Gastrocnemius medialis (tissue), 4 donors: ENCODE measurements around the gene DONSON. TPM values are rescaled to one million over a fixed set of nuclear protein-coding genes. Genes with fewer than 3 reads are reported as not detected.

Source experiments
- ATAC-seq, 2 donors: fragments of 150-250 bp; one replicate each; pipeline ENCODE4 v1.9.1; 2016
- DNase-seq, 2 donors: peaks; one replicate each; pipeline ENCODE4 v3.0.0-alpha.2; 2019
- H3K27ac ChIP-seq, 4 donors: fragments of 200-600 bp; sonication (generic); 1 replicate in 1 of 4; 2 replicates in 3 of 4; pipeline ENCODE4 v1.5.1; 2016 to 2018; ENCODE audit warnings: mild to moderate bottlenecking in 2 of 4, moderate library complexity in 1 of 4
- H3K27me3 ChIP-seq, 3 donors: fragments of 200-600 bp; sonication (generic) in 2 of 3; 1 replicate in 1 of 3; 2 replicates in 2 of 3; pipeline versions ENCODE4 v1.5.1 to v1.6.0; 2016 to 2019; ENCODE audit warnings: mild to moderate bottlenecking in 1 of 3, moderate library complexity in 1 of 3
- H3K36me3 ChIP-seq, 2 donors: fragments of 200-600 bp; sonication (generic) in 1 of 2; one replicate each; pipeline ENCODE4 v1.5.1; 2017 to 2018
- H3K4me1 ChIP-seq, 2 donors: fragments of 200-600 bp; sonication (generic) in 1 of 2; one replicate each; pipeline ENCODE4 v1.5.1; 2016 to 2017; ENCODE audit warnings: mild to moderate bottlenecking in 2 of 2
- H3K4me3 ChIP-seq, 4 donors: fragments of 200-600 bp; sonication (generic) in 3 of 4; 1 replicate in 1 of 4; 2 replicates in 3 of 4; pipeline ENCODE4 v1.5.1; 2016 to 2019; ENCODE audit warnings: mild to moderate bottlenecking in 2 of 4
- H3K9me3 ChIP-seq, 3 donors: fragments of 200-600 bp; sonication (generic) in 2 of 3; 1 replicate in 1 of 3; 2 replicates in 2 of 3; pipeline ENCODE4 v1.5.1; 2016 to 2019
- CTCF ChIP-seq, 5 experiments: fragments of 450-650 bp in 3 of 5; fragments of 200-600 bp in 2 of 5; sonication (generic) in 2 of 5; IDR thresholded peaks in 4 of 5; conservative IDR thresholded peaks in 1 of 5; 1 replicate in 4 of 5; 2 replicates in 1 of 5; pipeline ENCODE4 v1.5.1; 2016 to 2019; ENCODE audit warnings: antibody characterized with exemption in 5 of 5, mild to moderate bottlenecking in 3 of 5, moderate library complexity in 3 of 5
- POLR2A ChIP-seq, 2 donors: fragments of 450-650 bp; IDR thresholded peaks; one replicate each; pipeline ENCODE4 v1.6.1; 2017; ENCODE audit warnings: antibody characterized with exemption in 2 of 2, mild to moderate bottlenecking in 2 of 2, moderate library complexity in 2 of 2
- in situ Hi-C, 4 donors: fragments of 200-750 bp; cut with MboI; loops; one replicate each; pipeline versions ENCODE4 v1.15.0 to v1.8.0; 2017; ENCODE audit warnings: low sequenced_read_pairs in 4 of 4
- intact Hi-C: fragments of 100-400 bp; cut with DNase I; formaldehyde crosslinking; loops from one replicate; pipeline ENCODE4 v1.15.1; 2023; ENCODE audit warnings: low total_unique reads
- total RNA-seq, 4 donors: library from RNA; depleted of rRNA; stranded (reverse); fragments of >200 nt; gene quantifications; one replicate each; pipeline versions ENCODE4 v1.1.0 to v1.2.3, GENCODE V29; 2016

The DONSON gene
- total RNA-seq, 4 donors from 2014 or later, result 3.6 to 5.3 (median 4.2) TPM

GRCh38 chr21:33551664-33552063, 36.8 kb downstream of the DONSON start:
- DNase-seq (no peak), ATAC-seq (no peak)
- in situ Hi-C loops, result no loop called here
- Histone ChIP-seq H3K27ac (no peak overlapping the region), H3K27me3 (no peaks in the 10 kb centered on the region), H3K4me3 (no peak overlapping the region), H3K4me1 (peaks cover 11 to 15% of the 10 kb centered on the region in 2 donors), H3K36me3 (peaks cover 0 to 94% of the 10 kb centered on the region in 2 donors), H3K9me3 (no peaks in the 10 kb centered on the region)
- intact Hi-C loops, result no loop called here
- no peak for TF ChIP-seq CTCF (IDR thresholded peaks at IDR 0.05 in 4 of 5, conservative IDR thresholded peaks at IDR 0.05 in 1 of 5)
- no peak for TF ChIP-seq POLR2A (IDR thresholded peaks at IDR 0.05)

- no peak for ATAC-seq
- Histone ChIP-seq H3K9me3 (no peaks in the 10 kb centered on the region), H3K36me3 (peaks cover 0 to 90% of the 10 kb centered on the region in 2 donors), H3K4me3 (no peak overlapping the region), H3K27ac (no peak overlapping the region), H3K4me1 (peaks cover 10 to 12% of the 10 kb centered on the region in 2 donors), H3K27me3 (no peaks in the 10 kb centered on the region)
- intact Hi-C loops (no loop called here), in situ Hi-C loops (no loop called here)
- no peak for DNase-seq
- TF ChIP-seq CTCF (IDR thresholded peaks at IDR 0.05 in 4 of 5, conservative IDR thresholded peaks at IDR 0.05 in 1 of 5), result no peak
- no peak for TF ChIP-seq POLR2A (IDR thresholded peaks at IDR 0.05)
Measured at GRCh38 chr21:33550772-33551660, 37.5 kb downstream of the DONSON start.

- H3K4me3 ChIP-seq, result no peak overlapping the region
- no peak for TF ChIP-seq CTCF (IDR thresholded peaks at IDR 0.05 in 4 of 5, conservative IDR thresholded peaks at IDR 0.05 in 1 of 5)
- TF ChIP-seq POLR2A (IDR thresholded peaks at IDR 0.05), result no peak
- DNase-seq (no peak), ATAC-seq (no peak)
- H3K36me3 ChIP-seq, result peaks cover 0 to 83% of the 10 kb centered on the region in 2 donors
- intact Hi-C loops, result no loop called here
- H3K27me3 ChIP-seq, result no peaks in the 10 kb centered on the region
- no peak overlapping the region for H3K27ac ChIP-seq
- H3K9me3 ChIP-seq, result no peaks in the 10 kb centered on the region
- in situ Hi-C loops, result loop anchor here in 1 of 4 donors (25.0 kb wide), 1 partner anchor 788 kb away; the partner anchor contains the start of gene PAXBP1
- peaks cover 11 to 15% of the 10 kb centered on the region in 2 donors for H3K4me1 ChIP-seq
Measured at GRCh38 chr21:33549848-33550771, 38.4 kb downstream of the DONSON start.

- TF ChIP-seq POLR2A (IDR thresholded peaks at IDR 0.05), result no peak
- no peak for TF ChIP-seq CTCF (IDR thresholded peaks at IDR 0.05 in 4 of 5, conservative IDR thresholded peaks at IDR 0.05 in 1 of 5)
- in situ Hi-C loops, result loop anchor here in 1 of 4 donors (25.0 kb wide), 1 partner anchor 784 kb away; the partner anchor contains the start of gene PAXBP1
- no peaks in the 10 kb centered on the region for H3K27me3 ChIP-seq
- no peaks in the 10 kb centered on the region for H3K9me3 ChIP-seq
- peaks cover 26 to 31% of the 10 kb centered on the region in 2 donors for H3K4me1 ChIP-seq
- ATAC-seq, result no peak
- no peak overlapping the region for H3K4me3 ChIP-seq
- intact Hi-C loops, result no loop called here
- H3K27ac ChIP-seq, result peak overlapping the region in 2 of 4 donors; percentile 11 to 99
- DNase-seq, result no peak
- peaks cover 0 to 45% of the 10 kb centered on the region in 2 donors for H3K36me3 ChIP-seq
Measured at GRCh38 chr21:33546086-33546485, 42.4 kb downstream of the DONSON start.
